Activated T-helper 2 cell treated with anti-CD3 and anti-CD28 coated beads, Interferon-gamma antibody, Interleukin-2, Interleukin-4, amounts not matched to agents 10 μg/mL and 5 μg/mL and 100 μg/mL, durations not matched to agents 14 hours and 24 hours and 36 hours (primary cell): ENCODE results near the gene TFAP2B. TPM values are rescaled to one million over a fixed set of nuclear protein-coding genes. Genes with fewer than 3 reads are reported as not detected.

Source experiments
- DNase-seq: peaks from one replicate; pipeline ENCODE4 v3.0.0; 2021; ENCODE audit warnings: low spot score
- H3K27ac Mint-ChIP-seq: one replicate; pipeline ENCODE4 v1.8.0; 2021; ENCODE audit warnings: mixed read lengths
- H3K27me3 Mint-ChIP-seq: one replicate; pipeline ENCODE4 v1.8.0; 2021; ENCODE audit warnings: low read depth, mixed read lengths
- H3K36me3 Mint-ChIP-seq: one replicate; pipeline ENCODE4 v1.8.0; 2021; ENCODE audit warnings: low read depth, mixed read lengths
- H3K4me1 Mint-ChIP-seq: one replicate; pipeline ENCODE4 v1.8.0; 2021; ENCODE audit warnings: low read depth, mixed read lengths
- H3K4me3 Mint-ChIP-seq: one replicate; pipeline ENCODE4 v1.8.0; 2021; ENCODE audit warnings: low read depth, mild to moderate bottlenecking, moderate library complexity, mixed read lengths
- H3K9me3 Mint-ChIP-seq: one replicate; pipeline ENCODE4 v1.8.0; 2021; ENCODE audit warnings: mixed read lengths
- intact Hi-C: fragments of 100-400 bp; cut with micrococcal nuclease; formaldehyde crosslinking; loops from one replicate; pipeline ENCODE4 v1.15.1; 2023
- total RNA-seq: library from RNA; stranded (reverse); gene quantifications from 2 replicates; pipeline ENCODE4 v1.2.3, GENCODE V29; 2022

Gene TFAP2B
- total RNA-seq, 1 donor from 2014 or later: not detected

DNA sequence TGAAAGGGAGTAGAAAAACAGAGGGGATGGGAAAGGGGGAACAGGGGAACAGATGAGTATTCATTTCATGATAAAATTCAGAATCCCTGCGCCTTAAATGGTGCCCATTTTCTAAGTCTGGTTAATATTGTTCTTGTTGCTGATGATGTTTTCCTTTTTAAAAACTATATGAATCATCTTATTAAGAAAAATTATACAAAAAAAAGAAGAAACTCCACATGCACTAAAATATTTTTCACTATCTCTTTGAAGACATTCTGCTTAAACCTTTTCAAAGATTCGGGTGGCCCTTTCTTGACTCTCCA, 1.1 kb upstream of the TFAP2B start:
- H3K36me3 Mint-ChIP-seq: no peaks in the 10 kb centered on the region
- peaks cover 58% of the 10 kb centered on the region for H3K27me3 Mint-ChIP-seq
- intact Hi-C loops: loop anchor here (2.0 to 5.0 kb wide), 4 partner anchors 95 to 1205 kb away; no protein-coding TSS in a partner anchor
- H3K9me3 Mint-ChIP-seq: no peaks in the 10 kb centered on the region
- DNase-seq: no peak
- H3K27ac Mint-ChIP-seq: no peak overlapping the region
- H3K4me1 Mint-ChIP-seq: peaks cover 10% of the 10 kb centered on the region
- H3K4me3 Mint-ChIP-seq: no peak overlapping the region

GRCh38 chr6:50818020-50818419, 651 bp upstream of the TFAP2B start:
- H3K9me3 Mint-ChIP-seq: no peaks in the 10 kb centered on the region
- peaks cover 10% of the 10 kb centered on the region for H3K4me1 Mint-ChIP-seq
- no peak overlapping the region for H3K4me3 Mint-ChIP-seq
- no peak overlapping the region for H3K27ac Mint-ChIP-seq
- no peak for DNase-seq
- H3K27me3 Mint-ChIP-seq: peaks cover 62% of the 10 kb centered on the region
- intact Hi-C loops: loop anchor here (5.0 kb wide), 3 partner anchors 534 to 1204 kb away; no protein-coding TSS in a partner anchor
- H3K36me3 Mint-ChIP-seq: no peaks in the 10 kb centered on the region

- H3K36me3 Mint-ChIP-seq: no peaks in the 10 kb centered on the region
- H3K9me3 Mint-ChIP-seq: no peaks in the 10 kb centered on the region
- no peak overlapping the region for H3K27ac Mint-ChIP-seq
- H3K4me1 Mint-ChIP-seq: peaks cover 10% of the 10 kb centered on the region
- intact Hi-C loops: loop anchor here (1.0 to 5.0 kb wide), 4 partner anchors 27 to 1203 kb away; no protein-coding TSS in a partner anchor
- no peak for DNase-seq
- H3K27me3 Mint-ChIP-seq: peaks cover 71% of the 10 kb centered on the region
- no peak overlapping the region for H3K4me3 Mint-ChIP-seq
Measured at GRCh38 chr6:50819466-50819903, 814 bp downstream of the TFAP2B start.

DNA sequence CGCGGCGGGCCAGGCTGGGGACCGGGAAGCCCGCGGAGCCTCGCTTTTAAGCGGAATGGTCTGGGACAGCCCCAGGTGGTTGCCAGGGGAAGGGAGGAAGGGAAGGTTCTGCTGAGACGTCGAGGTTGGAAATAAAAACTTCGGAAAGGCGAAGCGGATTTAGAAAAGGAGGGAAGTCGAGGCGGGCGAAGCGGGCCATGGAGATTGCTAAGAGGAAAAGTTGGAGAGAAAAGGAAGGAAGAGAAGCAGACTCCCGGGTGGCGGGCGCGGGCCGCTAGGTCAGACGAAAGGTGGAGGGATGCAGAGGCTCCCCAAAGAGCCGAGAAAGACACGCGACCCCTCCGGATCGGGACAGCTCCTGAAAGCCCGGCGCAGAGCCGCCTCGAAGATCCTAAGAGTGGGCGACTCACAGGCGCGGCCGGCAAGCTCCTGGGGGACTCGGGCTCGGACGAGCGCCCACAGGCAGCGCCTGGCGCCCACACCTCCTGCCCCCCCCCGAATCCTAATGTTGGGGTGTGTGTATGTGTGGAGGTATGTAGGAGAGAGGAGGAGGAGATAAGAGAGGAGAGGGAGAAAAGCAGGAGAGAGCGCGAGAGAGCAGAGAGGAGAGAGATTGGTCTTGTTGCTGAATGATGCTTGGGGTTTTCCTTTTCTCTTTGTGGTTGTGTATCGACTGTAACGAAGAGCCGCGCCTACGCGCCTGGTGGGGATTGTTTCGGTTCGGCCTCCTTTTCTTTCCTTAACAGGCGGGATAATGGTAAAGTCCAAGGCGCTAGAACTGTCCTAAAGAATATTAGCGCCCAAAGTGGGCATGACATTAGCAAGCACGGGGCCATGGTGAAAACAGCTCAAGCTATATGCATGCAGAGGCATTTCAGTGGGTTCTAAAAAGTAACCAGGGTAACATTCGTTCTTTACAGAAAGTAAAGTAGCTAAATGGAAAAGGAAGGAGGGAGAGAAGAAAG, 1.5 kb downstream of the TFAP2B start:
- Mint-ChIP-seq H3K4me3 (peak overlapping the region; percentile 15), H3K9me3 (no peaks in the 10 kb centered on the region), H3K27me3 (peaks cover 76% of the 10 kb centered on the region), H3K27ac (peak overlapping the region; percentile 25), H3K4me1 (peaks cover 10% of the 10 kb centered on the region), H3K36me3 (no peaks in the 10 kb centered on the region)
- DNase-seq: no peak
- intact Hi-C loops: loop anchor here (1.0 to 5.0 kb wide), 4 partner anchors 26 to 1202 kb away; no protein-coding TSS in a partner anchor

DNA sequence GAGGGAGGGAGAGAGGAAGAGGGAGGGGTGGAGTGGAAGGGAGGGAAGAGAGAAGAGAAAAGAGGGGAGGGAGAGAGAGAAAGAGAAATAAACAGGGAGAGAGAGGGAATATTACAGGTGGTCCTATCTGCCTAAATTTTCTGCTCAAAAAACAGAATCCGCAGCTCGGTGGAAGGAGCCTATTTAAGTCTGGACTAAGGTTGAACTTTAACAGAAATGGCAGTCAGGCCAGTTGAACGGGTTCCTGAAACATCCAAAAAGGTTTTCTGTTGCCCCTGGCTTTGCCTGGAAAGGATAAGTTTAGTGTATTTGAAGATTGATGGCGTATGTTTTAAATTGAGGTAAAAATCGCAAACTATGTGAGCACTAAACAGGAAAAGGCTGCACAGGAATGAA, 2.2 kb downstream of the TFAP2B start:
- no peak for DNase-seq
- Mint-ChIP-seq H3K4me1 (peaks cover 7% of the 10 kb centered on the region), H3K27ac (no peak overlapping the region), H3K36me3 (no peaks in the 10 kb centered on the region), H3K9me3 (no peaks in the 10 kb centered on the region), H3K4me3 (no peak overlapping the region), H3K27me3 (peaks cover 83% of the 10 kb centered on the region)
- intact Hi-C loops: no loop called here

- no peak for DNase-seq
- no peak overlapping the region for H3K4me3 Mint-ChIP-seq
- intact Hi-C loops: no loop called here
- H3K9me3 Mint-ChIP-seq: no peaks in the 10 kb centered on the region
- no peaks in the 10 kb centered on the region for H3K36me3 Mint-ChIP-seq
- peaks cover 7% of the 10 kb centered on the region for H3K4me1 Mint-ChIP-seq
- H3K27ac Mint-ChIP-seq: no peak overlapping the region
- H3K27me3 Mint-ChIP-seq: peaks cover 89% of the 10 kb centered on the region
Measured at GRCh38 chr6:50821441-50822077, 2.9 kb downstream of the TFAP2B start.

DNA sequence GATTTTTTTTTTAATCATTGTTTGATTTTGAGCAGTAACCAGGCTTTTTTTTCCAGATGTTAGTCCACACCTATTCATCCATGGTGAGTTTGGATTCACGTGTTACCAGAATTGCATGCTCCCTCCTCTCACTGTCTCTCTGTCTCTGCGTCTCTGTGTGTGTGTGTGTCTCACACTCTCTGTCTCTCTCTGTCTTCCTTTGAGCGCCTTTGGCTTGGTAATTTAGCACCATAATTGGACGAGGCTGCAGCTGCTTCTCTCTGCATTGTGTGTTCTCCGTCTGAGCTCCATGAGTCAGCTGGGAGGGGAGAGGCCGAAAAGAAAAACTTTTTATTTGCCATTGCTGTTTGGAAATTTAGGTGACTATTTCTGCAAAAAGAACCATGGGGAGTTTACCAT, 3.4 kb downstream of the TFAP2B start:
- Mint-ChIP-seq H3K36me3 (no peaks in the 10 kb centered on the region), H3K27me3 (peaks cover 90% of the 10 kb centered on the region), H3K27ac (no peak overlapping the region), H3K4me3 (no peak overlapping the region), H3K9me3 (no peaks in the 10 kb centered on the region), H3K4me1 (peaks cover 7% of the 10 kb centered on the region)
- DNase-seq: no peak
- intact Hi-C loops: no loop called here

DNA sequence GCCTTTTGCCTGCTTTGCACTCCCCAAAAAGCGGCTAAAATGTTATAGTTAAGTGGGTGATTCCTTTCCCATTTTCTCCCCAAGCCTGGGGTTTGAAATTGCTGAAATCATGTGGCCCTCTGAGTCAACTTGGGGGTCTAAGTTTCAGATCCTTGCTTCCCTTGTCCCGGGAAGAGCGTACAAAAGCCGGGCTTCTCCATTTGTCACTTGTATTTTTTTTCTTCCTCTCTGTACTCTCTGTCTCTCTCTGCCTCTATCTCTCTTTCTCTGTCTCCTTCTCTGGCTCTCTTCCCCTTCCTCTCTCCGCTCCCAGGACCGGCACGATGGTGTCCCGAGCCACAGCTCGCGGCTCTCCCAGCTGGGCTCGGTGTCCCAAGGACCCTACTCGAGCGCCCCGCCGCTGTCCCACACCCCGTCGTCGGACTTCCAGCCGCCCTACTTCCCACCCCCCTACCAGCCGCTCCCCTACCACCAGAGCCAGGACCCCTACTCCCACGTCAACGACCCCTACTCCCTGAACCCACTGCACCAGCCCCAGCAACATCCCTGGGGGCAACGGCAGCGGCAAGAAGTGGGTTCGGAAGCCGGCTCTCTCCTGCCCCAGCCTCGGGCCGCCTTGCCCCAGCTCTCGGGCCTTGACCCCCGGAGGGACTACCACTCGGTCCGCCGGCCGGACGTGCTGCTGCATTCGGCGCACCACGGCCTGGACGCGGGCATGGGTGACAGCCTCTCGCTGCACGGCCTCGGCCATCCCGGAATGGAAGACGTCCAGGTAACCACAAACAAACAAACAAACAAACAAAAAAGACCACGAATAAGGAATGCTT, 4.6 kb downstream of the TFAP2B start:
- H3K4me1 Mint-ChIP-seq: peaks cover 7% of the 10 kb centered on the region
- no peaks in the 10 kb centered on the region for H3K36me3 Mint-ChIP-seq
- no peaks in the 10 kb centered on the region for H3K9me3 Mint-ChIP-seq
- peaks cover 86% of the 10 kb centered on the region for H3K27me3 Mint-ChIP-seq
- no peak overlapping the region for H3K27ac Mint-ChIP-seq
- DNase-seq: no peak
- H3K4me3 Mint-ChIP-seq: no peak overlapping the region
- intact Hi-C loops: no loop called here

DNA sequence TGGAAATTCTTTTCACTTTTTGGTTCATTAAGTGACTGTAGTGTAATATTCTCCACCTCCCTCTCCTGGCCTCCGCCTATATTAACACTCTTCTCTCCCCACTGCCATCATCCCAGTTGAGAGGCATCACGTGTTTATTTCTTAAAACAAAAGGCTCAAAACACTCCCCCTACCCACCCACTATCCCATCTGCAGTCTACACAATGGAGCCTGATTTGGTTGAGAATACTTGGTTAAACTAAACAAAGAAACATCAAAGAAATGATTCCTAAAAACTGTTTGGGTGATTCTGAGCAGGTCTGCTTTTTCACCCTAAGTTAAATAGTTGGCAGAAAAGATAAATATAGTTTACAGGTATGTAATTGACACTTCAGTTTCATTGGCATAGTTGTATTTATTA, 5.9 kb downstream of the TFAP2B start:
- Mint-ChIP-seq H3K27me3 (peaks cover 83% of the 10 kb centered on the region), H3K27ac (no peak overlapping the region), H3K36me3 (no peaks in the 10 kb centered on the region), H3K4me3 (no peak overlapping the region), H3K9me3 (no peaks in the 10 kb centered on the region), H3K4me1 (peaks cover 7% of the 10 kb centered on the region)
- DNase-seq: no peak
- intact Hi-C loops: no loop called here

DNA sequence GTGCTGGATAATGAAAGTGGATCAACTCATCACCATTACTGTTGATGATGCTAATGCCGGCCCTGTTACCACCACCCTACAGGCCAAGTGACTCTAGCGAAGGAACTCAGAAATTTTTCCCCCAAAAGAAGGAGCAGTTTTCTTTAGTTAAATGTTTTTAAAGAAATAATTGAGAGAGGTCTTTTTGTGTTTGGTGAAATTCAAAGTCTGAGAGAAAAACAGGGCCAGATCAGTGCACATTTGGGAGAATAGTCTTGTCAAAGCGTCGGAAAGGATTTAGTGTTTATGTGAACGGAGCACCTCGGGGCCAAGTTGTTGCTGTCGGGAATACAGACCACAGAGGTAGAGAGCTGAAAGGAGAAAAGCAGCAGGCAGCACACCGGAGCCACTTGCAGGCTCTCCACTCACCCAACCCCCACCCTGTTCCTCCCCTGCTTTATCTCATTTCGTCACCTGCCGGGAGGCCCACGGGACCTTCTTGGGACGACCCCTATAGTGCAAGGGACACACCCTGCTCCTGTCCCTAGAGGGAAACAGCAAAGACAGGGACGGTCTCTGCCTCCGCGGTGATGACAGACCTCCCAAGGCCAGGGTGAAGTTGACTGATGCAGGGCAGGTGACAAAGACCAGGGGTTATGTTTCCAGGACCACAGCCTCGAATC, 6.8 kb downstream of the TFAP2B start:
- Mint-ChIP-seq H3K27me3 (peaks cover 80% of the 10 kb centered on the region), H3K27ac (no peak overlapping the region), H3K9me3 (no peaks in the 10 kb centered on the region), H3K4me3 (no peak overlapping the region), H3K36me3 (no peaks in the 10 kb centered on the region), H3K4me1 (peaks cover under 1% of the 10 kb centered on the region)
- intact Hi-C loops: loop anchor here (2.0 kb wide), 1 partner anchor 19 kb away; no protein-coding TSS in a partner anchor
- no peak for DNase-seq

GRCh38 chr6:50826037-50826761, 7.5 kb downstream of the TFAP2B start:
- H3K27ac Mint-ChIP-seq: no peak overlapping the region
- DNase-seq: no peak
- H3K4me1 Mint-ChIP-seq: no peaks in the 10 kb centered on the region
- intact Hi-C loops: loop anchor here (2.0 kb wide), 1 partner anchor 19 kb away; no protein-coding TSS in a partner anchor
- no peak overlapping the region for H3K4me3 Mint-ChIP-seq
- H3K27me3 Mint-ChIP-seq: peaks cover 73% of the 10 kb centered on the region
- H3K36me3 Mint-ChIP-seq: no peaks in the 10 kb centered on the region
- H3K9me3 Mint-ChIP-seq: no peaks in the 10 kb centered on the region
